GM18526 (cell line): Measurements from ENCODE around the gene BCL2L11.

Experiments
- POLR2A ChIP-seq: IDR thresholded peaks from 3 replicates; pipeline ENCODE4 v1.6.1; 2011; ENCODE audit not compliant: insufficient read length; ENCODE audit errors: extremely low read depth

BCL2L11 gene

GRCh38 chr2:111155610-111156009 is 34.9 kb downstream of the BCL2L11 start:
- TF ChIP-seq POLR2A: no peak

- no peak for TF ChIP-seq POLR2A
Measured at GRCh38 chr2:111156529-111156928, 35.8 kb downstream of the BCL2L11 start.

- TF ChIP-seq POLR2A: no peak
Measured at GRCh38 chr2:111157071-111157661, 36.5 kb downstream of the BCL2L11 start.

- no peak for TF ChIP-seq POLR2A
Measured at GRCh38 chr2:111157798-111158197, 37.1 kb downstream of the BCL2L11 start.

GRCh38 chr2:111159641-111160040 is 38.9 kb downstream of the BCL2L11 start:
- TF ChIP-seq POLR2A: no peak

GRCh38 chr2:111160758-111161157 is 40.0 kb downstream of the BCL2L11 start:
- TF ChIP-seq POLR2A: no peak

GRCh38 chr2:111161971-111162370 is 41.3 kb downstream of the BCL2L11 start:
- TF ChIP-seq POLR2A: no peak

- no peak for TF ChIP-seq POLR2A
Measured at GRCh38 chr2:111162718-111163331, 42.1 kb downstream of the BCL2L11 start.

- no peak for TF ChIP-seq POLR2A
Measured at GRCh38 chr2:111164078-111164477, 43.4 kb downstream of the BCL2L11 start.

- TF ChIP-seq POLR2A: no peak
Measured at GRCh38 chr2:111165084-111165483, 44.4 kb downstream of the BCL2L11 start.

GRCh38 chr2:111166115-111166514 is 45.4 kb downstream of the BCL2L11 start:
- no peak for TF ChIP-seq POLR2A

- TF ChIP-seq POLR2A: no peak
Measured at GRCh38 chr2:111167076-111167862, 46.6 kb downstream of the BCL2L11 start.

GRCh38 chr2:111167863-111168162 is 47.1 kb downstream of the BCL2L11 start:
- TF ChIP-seq POLR2A: no peak

- no peak for TF ChIP-seq POLR2A
Measured at GRCh38 chr2:111168528-111169239, 48.0 kb downstream of the BCL2L11 start.

GRCh38 chr2:111169268-111169667 is 48.6 kb downstream of the BCL2L11 start:
- TF ChIP-seq POLR2A: no peak

GRCh38 chr2:111169924-111170323 is 49.2 kb downstream of the BCL2L11 start:
- TF ChIP-seq POLR2A: no peak
